GM19099 (cell line): Measurements from ENCODE around the gene TMEM145.

Experiments
- POLR2A ChIP-seq: IDR thresholded peaks from 3 replicates; pipeline ENCODE4 v1.6.1; 2011; ENCODE audit warnings: low read depth; ENCODE audit not compliant: insufficient read length; ENCODE audit errors: extremely low read depth

TMEM145 gene

DNA sequence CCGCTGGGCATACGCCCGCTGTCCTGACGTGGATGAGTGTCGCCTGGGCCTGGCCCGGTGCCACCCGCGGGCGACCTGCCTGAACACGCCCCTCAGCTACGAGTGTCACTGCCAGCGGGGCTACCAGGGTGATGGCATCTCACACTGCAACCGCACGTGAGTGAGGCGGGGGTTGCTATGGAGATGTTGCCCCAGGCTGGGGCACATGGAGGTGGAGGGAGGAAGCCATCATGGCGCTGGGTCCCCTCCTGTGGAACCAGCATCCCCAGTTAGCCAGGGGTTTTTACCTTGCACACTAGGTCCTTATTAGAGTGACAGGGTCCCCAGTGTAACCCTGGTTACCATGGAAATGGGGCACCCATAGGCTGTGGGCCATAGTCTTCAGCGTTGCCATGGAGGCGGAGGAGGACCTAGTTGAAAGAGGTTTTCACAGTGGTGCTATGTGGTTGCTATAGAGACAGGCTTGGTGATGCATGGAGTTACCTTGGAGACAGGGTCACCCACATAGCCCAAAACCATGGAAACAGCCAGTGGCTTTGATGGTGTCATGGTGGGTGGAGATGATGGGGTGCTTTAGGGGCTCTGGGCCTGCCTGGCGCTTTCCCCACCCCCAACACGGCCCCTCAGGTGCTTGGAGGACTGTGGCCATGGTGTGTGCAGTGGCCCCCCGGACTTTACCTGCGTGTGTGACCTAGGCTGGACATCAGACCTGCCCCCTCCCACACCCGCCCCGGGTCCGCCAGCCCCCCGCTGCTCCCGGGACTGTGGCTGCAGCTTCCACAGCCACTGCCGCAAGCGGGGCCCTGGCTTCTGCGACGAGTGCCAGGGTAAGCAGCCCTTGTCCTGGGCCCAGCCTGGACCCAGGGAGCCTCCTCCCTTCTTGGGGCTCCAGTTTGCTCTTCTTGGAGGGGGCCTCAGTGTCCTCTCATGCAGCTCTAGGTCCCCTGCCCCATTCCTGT, 39.5 kb downstream of the TMEM145 start:
- no peak for TF ChIP-seq POLR2A

GRCh38 chr19:42353341-42354015, 40.4 kb downstream of the TMEM145 start:
- no peak for TF ChIP-seq POLR2A

DNA sequence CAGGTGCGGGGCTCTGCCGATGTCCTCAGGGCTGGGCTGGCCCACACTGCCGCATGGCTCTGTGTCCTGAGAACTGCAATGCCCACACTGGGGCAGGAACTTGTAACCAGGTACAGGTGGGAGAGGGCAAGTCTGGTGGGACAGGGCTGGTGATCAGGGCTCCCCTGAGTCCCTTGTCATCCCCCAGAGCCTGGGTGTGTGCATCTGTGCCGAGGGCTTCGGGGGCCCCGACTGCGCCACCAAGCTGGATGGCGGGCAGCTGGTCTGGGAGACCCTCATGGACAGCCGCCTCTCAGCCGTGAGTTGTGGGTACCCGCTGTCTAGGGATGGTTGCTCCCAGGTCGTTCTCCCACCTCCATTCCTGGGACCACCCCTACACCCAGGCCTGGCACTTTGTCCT, 42.8 kb downstream of the TMEM145 start:
- TF ChIP-seq POLR2A: no peak

DNA sequence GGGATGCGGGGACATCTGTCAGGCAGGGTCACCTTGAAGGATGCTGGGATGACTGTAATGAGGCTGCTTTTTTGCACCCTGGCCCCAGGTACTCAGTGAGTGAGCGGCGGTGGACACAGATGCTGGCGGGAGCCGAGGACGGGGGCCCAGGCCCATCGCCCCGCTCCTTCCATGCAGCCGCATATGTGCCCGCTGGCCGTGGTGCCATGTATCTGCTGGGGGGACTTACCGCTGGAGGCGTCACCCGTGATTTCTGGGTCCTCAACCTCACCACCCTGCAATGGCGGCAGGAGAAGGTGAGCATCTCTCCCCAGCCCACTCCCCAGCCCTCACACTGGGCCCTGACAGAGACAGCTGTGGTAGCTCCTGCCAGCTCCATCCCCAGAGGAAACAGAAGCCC, 43.6 kb downstream of the TMEM145 start:
- TF ChIP-seq POLR2A: no peak

DNA sequence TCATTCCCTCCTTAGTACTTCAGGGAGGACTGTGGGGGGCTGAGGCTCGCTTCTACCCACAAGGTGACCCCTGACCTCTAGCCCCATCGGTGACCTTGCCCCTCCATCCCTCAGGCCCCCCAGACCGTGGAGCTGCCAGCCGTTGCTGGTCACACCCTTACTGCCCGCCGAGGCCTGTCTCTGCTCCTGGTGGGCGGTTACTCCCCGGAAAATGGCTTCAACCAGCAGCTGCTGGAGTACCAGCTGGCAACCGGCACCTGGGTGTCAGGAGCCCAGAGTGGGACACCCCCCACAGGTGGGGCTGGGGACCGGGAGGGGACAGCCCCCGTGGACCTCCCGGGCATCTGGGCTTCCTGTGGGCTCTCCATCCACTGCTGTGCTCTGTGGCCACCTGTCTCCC, 44.2 kb downstream of the TMEM145 start:
- TF ChIP-seq POLR2A: no peak

DNA sequence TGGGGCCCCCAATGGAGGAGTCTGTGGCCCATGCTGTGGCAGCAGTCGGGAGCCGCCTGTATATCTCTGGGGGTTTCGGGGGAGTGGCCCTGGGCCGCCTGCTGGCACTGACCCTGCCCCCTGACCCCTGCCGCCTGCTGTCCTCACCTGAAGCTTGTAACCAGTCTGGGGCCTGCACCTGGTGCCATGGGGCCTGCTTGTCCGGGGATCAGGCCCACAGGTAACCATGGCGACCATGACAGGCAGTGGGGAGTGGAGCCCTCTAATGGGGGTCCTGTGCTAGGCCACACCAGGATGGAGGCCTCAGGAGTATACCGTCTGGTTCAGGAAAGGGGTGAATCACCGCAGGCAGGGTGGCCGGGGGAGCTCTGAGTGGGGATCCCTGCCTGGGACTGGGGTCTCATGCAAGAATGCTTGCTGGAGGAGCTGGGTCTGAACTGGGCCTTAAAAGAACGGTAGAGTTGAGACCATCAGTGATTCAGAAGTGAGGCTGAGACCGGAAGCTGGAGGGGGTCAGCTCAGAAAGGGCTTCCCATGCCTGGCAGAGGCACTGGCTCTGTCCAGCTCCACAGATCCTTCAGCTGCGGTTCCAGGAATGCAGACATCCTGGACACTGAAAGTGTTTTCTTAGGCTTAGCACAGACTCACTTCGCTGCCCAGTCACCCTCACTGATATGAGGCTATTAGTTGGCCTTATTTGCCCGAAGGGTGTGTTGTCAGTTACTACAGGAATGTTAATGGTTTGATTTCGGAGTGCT, 47.9 kb downstream of the TMEM145 start:
- TF ChIP-seq POLR2A: no peak

DNA sequence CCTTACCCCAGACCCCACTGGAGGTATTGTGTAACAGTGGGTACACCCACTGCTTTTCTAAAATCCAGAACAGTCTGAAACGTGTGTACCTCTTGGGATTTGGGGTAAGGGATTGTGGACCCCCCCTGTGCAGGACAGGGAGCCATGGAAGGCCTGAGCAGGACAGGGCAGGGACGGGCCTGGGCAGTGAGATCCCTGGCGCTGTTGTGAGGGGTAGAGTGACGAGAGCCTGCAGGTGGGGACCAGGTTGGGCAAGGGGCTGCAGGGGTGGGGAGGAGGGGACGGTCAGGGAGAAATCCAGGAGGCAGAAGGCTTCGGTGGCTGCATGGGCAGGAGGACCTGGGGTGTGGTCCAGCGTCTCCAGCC, 48.4 kb downstream of the TMEM145 start:
- TF ChIP-seq POLR2A: no peak

GRCh38 chr19:42362342-42362741, 49.2 kb downstream of the TMEM145 start:
- TF ChIP-seq POLR2A: no peak

DNA sequence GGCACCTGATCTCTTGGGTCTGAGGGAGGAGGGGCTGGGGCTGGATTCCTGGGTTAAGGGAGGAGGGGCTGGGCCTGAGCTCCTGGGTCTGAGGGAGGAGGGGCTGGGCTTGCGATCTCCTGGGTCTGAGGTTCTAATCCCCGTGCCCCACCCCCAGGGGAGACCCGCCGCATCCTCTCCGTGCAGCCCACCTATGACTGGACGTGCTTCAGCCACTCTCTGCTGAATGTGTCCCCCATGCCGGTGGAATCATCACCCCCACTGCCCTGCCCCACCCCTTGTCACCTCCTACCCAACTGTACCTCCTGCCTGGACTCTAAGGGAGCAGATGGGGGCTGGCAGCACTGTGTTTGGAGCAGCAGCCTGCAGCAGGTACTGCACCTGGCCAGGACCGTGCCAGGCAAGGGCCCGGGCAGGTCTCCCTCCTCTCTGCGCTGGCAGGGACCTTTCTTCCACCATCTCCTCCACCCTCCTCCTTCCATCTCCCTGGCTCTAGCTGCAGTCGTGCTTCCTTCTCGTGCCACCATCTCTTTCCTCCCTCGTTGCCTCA, 49.9 kb downstream of the TMEM145 start:
- TF ChIP-seq POLR2A: no peak

DNA sequence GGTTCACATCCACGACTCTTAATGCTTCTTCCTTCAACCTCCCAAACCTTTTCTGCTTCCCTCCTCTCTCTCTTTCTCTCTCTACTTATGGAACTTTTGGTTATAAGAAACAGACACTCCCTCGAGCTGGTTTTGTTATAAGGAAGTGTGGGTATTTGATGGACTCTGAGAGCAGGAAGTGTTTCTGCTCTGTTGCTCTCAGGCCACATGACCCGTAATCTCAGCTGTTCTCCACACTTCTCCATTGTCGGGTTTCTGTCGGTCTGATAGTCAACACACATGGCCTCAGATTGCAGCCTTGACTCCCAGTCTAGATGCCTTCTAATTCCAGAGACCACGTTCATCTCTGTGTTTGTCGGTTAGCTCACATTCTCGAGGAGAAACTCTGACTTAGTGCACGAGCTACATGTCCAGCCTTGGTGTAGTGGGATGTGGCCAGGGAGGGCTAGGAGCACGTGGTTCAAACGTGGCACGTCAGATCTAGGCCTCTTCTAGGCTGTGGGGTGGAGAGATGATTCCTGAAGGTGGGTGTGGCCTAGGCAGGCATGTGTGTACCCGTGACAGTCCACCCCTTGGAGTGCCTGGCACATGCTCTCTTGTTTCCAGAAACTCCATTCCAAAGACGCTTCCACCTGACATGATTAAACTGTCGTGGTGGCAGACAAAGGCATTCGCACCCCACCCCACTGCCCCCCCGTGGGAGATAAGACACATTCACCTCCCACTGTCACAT, 50.7 kb downstream of the TMEM145 start:
- no peak for TF ChIP-seq POLR2A

DNA sequence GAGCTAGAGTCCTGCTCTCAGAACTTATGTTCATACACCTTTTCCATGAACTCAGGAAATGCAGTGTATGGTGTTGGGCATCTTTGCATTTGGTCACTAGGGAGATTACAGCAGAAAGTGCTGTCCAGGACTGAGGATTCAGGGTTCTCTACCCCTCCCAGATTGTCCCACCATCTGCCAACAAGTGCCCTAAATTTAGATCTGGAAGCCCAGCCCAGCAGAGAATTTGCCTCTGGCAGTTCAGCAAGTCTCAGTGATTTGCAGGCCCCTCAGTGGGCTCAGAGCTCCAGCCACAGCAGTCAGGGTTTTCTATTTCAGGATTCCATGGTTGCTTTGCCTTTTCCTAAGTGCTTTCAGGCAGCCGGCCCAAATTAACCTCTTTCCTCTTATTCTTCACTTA, 53.6 kb downstream of the TMEM145 start:
- no peak for TF ChIP-seq POLR2A

DNA sequence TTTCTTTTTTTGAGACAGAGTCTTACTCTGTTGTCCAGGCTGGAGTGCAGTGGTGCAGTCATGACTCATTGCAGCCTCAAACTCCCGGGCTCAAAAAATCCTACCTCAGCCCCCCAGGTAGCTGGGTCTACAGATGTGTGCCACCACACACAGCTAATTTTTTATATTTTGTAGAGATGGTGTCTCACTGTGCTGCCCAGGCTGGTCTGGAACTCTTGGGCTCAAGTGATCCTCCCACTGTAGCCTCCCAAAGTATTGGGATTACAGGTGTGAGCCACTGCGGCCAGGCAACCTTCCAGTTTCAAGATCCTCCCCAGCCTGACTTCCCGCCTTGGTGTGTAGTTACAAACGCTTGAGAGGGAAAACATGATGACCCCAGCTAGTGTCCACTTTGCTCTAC, 54.8 kb downstream of the TMEM145 start:
- no peak for TF ChIP-seq POLR2A

DNA sequence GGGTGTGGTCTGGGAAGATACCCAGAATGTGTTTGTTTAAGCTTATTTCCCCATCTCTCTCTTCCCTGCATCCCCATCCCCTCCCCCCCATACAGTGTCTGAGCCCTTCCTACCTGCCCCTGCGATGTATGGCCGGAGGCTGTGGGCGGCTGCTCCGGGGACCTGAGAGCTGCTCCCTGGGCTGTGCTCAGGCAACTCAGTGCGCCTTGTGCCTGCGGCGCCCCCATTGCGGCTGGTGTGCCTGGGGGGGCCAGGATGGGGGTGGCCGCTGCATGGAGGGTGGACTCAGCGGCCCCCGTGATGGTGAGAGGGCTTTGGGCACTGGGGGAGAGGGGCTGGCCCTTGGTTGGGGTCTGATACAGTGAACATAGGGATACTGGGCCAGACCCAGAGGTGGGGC, 55.3 kb downstream of the TMEM145 start:
- TF ChIP-seq POLR2A: no peak

GRCh38 chr19:42368765-42369164, 55.7 kb downstream of the TMEM145 start:
- no peak for TF ChIP-seq POLR2A
